ENCODE results near the gene GMDS. TPM values are rescaled to one million over a fixed set of nuclear protein-coding genes. Genes with fewer than 3 reads are reported as not detected.

GMDS gene
- total and polyA plus RNA-seq, 4 donors = 7.3 to 28.3 (median 16.1) TPM

DNA sequence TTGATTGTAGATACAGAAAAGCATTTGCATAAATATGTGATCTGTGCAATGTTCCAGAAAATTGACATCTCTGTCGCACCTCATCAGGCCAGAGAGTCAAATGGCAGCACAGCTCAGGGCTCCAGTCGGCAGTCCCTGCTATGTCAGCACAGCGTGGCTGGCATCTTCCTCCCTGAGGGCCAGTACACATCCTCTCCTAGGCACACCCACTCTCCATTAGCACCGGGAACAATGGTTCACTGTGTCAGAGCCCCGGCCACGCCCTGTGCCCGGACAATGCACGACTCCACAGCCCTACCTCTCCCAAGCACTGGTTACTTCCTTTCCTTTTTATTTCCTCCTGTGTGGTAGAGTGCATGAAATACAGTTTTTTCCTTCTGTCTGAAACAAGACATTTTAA lies 520.8 kb downstream of the GMDS start:
- Histone ChIP-seq H3K9ac (ENCODE audit: insufficient read depth in 1 of 2, low read length in 2 of 2) (no peak overlapping the region), H3K27ac (ENCODE audit: low read depth in 1 of 2, low read length in 1 of 2) (peak overlapping the region in 1 of 2 donors; percentile 33), H3K4me3 (no peak overlapping the region), H3K4me1 (ENCODE audit: control insufficient read depth in 5 of 5, insufficient read depth in 5 of 5, low read length in 5 of 5) (peaks cover 0 to 9% (median 3%) of the 10 kb centered on the region in 5 donors), H3K9me3 (ENCODE audit: control insufficient read depth in 4 of 4, insufficient read depth in 3 of 4, low read length in 3 of 4) (no peaks in the 10 kb centered on the region), H3K36me3 (ENCODE audit: control insufficient read depth in 4 of 4, insufficient read depth in 4 of 4, low read length in 4 of 4) (peaks cover 0 to 3% (median 0%) of the 10 kb centered on the region in 4 donors), H3K27me3 (ENCODE audit: control insufficient read depth in 3 of 3, insufficient read depth in 3 of 3, low read length in 2 of 3) (no peaks in the 10 kb centered on the region)
- ATAC-seq (ENCODE audit: insufficient read depth, low FRiP score) = peak; percentile 69
- 27 to 49% methylated on average over 8 of the region's 8 CpGs for WGBS, 2 donors
- peak; percentile 22 to 63 (median 28) for DNase-seq
- no peak for TF ChIP-seq CTCF (IDR thresholded peaks at IDR 0.05; ENCODE audit: control extremely low read depth, extremely low read depth)

- Histone ChIP-seq H3K4me3 (no peak overlapping the region), H3K9ac (ENCODE audit: insufficient read depth in 1 of 2, low read length in 2 of 2) (no peak overlapping the region), H3K27me3 (ENCODE audit: control insufficient read depth in 3 of 3, insufficient read depth in 3 of 3, low read length in 2 of 3) (no peaks in the 10 kb centered on the region), H3K27ac (ENCODE audit: low read depth in 1 of 2, low read length in 1 of 2) (peak overlapping the region in 1 of 2 donors; percentile 12), H3K9me3 (ENCODE audit: control insufficient read depth in 4 of 4, insufficient read depth in 3 of 4, low read length in 3 of 4) (no peaks in the 10 kb centered on the region), H3K4me1 (ENCODE audit: control insufficient read depth in 5 of 5, insufficient read depth in 5 of 5, low read length in 5 of 5) (peaks cover 0 to 9% (median 3%) of the 10 kb centered on the region in 5 donors), H3K36me3 (ENCODE audit: control insufficient read depth in 4 of 4, insufficient read depth in 4 of 4, low read length in 4 of 4) (peaks cover 0 to 3% (median 0%) of the 10 kb centered on the region in 4 donors)
- WGBS, 2 donors = 62 to 75% methylated on average over 9 of the region's 9 CpGs
- no peak for ATAC-seq (ENCODE audit: insufficient read depth, low FRiP score)
- no peak for TF ChIP-seq CTCF (IDR thresholded peaks at IDR 0.05; ENCODE audit: control extremely low read depth, extremely low read depth)
- peak in 1 of 3 donors; percentile 23 for DNase-seq
These were observed 521.3 kb downstream of the GMDS start for GRCh38 chr6:1724124-1724523.

DNA sequence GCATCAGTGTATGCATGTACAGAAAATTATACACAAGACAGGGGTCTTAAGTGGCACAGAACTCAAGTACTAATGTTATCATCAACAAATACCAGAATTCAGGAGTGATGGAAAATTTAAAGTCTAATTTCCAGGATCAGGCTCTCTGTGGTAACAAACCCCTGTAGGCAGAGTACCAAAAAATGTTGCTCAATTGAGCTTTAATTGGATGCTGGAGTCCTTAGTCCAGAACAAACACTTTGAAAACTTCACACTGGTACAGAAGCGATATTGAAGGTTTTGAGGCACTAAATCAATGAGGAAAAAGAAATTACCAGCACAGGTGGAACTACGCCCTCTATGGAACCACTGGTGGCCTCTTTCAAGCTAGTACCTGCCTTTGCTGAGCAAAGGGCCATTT lies 522.6 kb downstream of the GMDS start:
- WGBS, 2 donors = 85 to 93% methylated on average over 2 of the region's 2 CpGs
- no peak for TF ChIP-seq CTCF (IDR thresholded peaks at IDR 0.05; ENCODE audit: control extremely low read depth, extremely low read depth)
- no peaks in the 10 kb centered on the region for H3K27me3 ChIP-seq (ENCODE audit: control insufficient read depth in 3 of 3, insufficient read depth in 3 of 3, low read length in 2 of 3)
- no peak overlapping the region for H3K27ac ChIP-seq (ENCODE audit: low read depth in 1 of 2, low read length in 1 of 2)
- no peak overlapping the region for H3K4me3 ChIP-seq
- DNase-seq = no peak
- ATAC-seq (ENCODE audit: insufficient read depth, low FRiP score) = no peak
- H3K9ac ChIP-seq (ENCODE audit: insufficient read depth in 1 of 2, low read length in 2 of 2) = no peak overlapping the region
- peaks cover 0 to 9% (median 3%) of the 10 kb centered on the region in 5 donors for H3K4me1 ChIP-seq (ENCODE audit: control insufficient read depth in 5 of 5, insufficient read depth in 5 of 5, low read length in 5 of 5)
- no peaks in the 10 kb centered on the region for H3K9me3 ChIP-seq (ENCODE audit: control insufficient read depth in 4 of 4, insufficient read depth in 3 of 4, low read length in 3 of 4)
- H3K36me3 ChIP-seq (ENCODE audit: control insufficient read depth in 4 of 4, insufficient read depth in 4 of 4, low read length in 4 of 4) = peaks cover 0 to 3% (median 0%) of the 10 kb centered on the region in 4 donors

Data from lung (tissue), 12 donors.